Stimulated activated CD4-positive, alpha-beta T cell treated with anti-CD3 and anti-CD28 coated beads, Interleukin-2, amount 100 ng/mL, for 4 hours (primary cell): ENCODE results near the gene GARS1.
A peak's percentile ranks its signal among the peaks of the same experiment; 100 is the strongest.
"Not testable (repeated sequence)": the region's sequence is repeated elsewhere in the genome, so short reads cannot be mapped to it uniquely, and the experiment has no call there.

Experiments
- DNase-seq: peaks from one replicate; pipeline ENCODE4 v3.0.0-alpha.2; 2020; ENCODE audit warnings: low read depth

Gene GARS1

DNA sequence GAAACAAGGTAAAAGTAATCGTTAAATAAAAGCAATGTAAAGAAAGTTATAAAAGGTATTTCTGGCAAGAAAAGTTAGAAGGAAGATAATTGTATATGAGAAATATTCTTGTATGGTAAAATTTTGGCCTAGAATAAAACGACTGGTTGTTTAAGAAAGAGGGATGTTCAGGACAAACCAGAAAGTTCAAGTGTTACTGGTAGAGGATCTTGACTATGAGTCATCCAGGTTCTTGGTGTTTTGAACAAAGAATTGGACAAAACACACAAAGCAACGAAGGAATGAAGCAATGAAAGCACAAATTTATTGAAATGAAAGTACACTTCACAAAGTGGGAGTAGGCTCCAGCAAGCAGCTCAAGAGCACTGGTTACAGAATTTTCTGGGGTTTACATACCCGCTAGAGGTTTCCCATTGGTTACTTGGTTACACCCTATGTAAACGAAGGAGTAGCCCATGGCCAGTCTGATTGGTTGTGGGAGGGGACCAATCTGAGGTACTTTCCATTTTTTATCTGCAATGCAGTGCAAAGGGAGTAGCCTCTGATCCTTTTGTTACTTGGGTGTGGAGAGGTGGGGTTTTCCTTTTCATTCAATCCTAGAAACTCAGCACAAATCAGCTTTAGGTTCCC, 22.4 kb upstream of the GARS1 start:
- no peak for DNase-seq

DNA sequence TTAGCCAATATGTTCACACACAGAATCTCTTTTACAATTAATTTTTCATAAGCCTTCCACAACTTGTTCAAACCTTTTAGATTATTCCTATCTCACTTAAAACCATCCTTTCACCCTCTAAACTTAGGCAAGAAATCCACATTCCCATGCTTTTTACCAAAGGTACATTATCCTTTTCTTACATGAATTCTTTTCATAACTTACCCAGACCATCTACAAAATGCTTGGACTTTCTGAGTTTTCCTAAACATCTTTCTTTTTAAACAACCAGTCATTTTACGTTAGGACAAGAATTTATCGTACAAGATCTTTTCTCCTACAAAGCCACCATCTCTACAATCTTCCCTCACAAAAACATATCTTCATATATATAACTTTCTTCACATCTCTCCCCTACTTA, 18.8 kb upstream of the GARS1 start:
- DNase-seq = no peak

DNA sequence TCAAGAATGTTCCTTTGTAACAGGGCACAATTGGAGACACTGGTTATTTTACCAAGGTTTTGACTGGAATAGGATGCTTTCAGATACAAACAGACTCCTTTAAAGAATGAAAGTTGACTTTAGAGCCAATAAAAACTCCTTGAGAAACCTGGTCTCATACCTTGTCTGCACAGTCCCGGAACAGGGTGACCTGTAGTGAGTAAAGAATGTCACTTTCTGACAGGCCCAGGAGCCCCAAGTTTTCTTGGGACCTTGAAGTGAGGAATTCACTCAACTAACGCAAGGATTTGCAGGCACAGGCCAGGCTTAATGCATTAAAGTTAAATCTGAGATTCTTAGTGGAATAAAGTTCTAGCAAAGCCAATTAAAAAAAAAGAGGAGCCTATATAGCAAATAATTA, 11.5 kb upstream of the GARS1 start:
- DNase-seq = no peak

DNA sequence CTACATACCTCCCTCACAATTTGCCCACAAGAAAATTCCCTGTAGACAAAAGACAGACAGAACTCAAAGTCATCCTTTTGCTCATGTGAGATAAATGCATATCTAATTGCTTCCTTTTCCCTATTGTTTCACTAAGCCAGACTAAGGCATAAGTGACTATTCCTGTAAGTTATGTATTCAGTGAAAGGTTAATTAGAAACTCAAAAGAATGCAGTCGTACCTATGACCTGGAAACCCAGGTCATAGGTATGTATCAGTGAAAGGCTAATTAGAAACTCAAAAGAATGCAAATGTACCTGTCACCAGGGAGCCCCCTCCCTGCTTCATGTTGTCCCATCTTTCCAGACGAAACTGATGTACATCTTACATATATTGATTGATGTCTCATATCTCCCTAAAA, 10.3 kb upstream of the GARS1 start:
- DNase-seq = no peak

DNA sequence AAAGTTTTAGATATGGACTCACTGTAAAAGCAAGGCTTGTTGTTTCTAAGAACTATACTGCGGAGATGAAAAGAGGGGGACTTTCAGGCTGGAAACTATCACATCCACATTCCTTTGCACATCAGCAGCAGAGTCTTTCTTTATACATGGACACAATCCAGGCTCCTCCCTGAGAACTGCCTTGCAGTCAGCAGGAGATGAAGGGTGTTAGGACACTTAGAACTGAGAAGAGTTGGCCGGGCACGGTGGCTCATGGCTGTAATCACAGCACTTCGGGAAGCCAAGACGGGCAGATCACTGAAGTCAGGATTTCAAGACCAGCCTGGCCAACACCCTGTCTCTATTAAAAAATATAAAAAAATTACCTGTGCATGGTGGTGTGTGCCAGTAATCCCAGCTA, 9.7 kb upstream of the GARS1 start:
- no peak for DNase-seq

DNA sequence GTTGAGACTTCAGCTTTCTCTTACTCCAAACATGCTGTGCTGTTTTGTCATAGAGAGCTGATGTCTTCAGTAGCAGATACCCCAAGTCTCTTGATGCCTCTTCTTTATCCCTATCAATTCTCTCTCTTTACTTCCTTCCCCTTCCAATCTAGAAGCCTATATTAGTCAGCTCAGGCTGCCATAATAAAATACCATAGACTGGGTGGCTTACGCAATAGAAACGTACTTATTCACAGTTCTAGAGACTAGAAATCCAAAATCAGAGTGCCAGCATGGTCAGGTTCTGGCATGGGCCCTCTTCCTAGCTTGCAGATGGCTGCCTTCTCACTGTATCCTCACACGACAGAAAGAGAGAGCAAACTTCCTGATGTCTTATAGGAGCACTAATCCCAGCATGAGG, 9.0 kb upstream of the GARS1 start:
- DNase-seq = no peak

DNA sequence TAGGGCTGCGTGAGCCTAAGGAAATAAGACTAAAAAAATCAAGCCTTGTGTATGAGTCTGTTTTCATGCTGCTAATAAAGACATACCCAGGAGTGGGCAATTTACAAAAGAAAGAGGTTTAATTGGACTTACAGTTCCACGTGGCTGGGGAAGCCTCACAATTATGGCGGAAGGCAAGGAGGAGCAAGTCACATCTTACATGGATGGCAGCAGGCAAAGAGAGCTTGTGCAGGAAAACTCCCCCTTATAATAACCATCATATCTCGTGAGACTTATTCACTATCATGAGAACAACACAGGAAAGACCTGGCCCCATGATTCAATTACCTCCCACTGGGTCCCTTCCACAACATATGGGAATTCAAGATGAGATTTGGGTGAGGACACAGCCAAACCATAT, 7.1 kb upstream of the GARS1 start:
- DNase-seq = not testable (repeated sequence)

DNA sequence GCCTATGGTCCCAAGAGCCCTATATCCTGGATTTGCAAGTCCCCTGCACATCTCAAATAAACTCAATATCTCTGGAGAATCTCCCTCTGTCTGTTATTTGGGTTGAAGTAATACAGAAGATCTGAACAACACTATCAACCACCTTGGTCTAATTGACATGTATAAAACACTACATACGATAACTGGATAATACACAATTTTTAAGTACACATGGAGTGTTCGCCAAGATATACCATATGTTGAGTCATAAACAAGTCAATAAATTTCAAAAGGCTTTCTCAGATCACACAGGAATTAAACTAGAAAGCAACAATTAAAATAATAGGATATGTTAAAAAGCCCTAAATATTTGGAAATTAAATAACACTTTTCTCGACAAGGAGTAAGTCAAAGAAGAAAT, 5.6 kb upstream of the GARS1 start:
- no peak for DNase-seq

DNA sequence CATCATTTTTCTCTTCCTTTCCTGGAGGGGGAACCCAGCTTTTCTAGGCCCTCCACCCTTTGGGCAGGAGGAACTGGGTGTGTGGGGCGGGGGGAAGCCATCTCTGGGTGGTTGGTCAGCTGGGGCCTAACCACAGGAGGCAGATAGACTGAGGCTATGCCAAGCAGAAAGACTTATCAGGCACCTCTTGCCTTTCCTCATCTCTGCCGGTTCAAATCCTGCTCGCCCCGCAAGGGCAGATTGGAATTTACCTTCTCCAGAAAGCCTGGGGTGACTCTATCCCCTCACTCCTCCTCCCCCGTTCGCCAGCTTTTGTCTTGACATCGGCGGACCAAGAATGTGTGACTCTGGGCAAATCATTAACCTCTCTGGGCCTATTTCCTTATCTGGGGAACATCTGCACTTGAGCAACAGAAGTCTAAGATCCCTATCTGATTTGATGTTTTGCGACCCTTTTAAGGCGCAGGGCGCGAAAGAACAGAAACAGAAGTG, 584 bp upstream of the GARS1 start:
- peak; percentile 3 for DNase-seq

DNA sequence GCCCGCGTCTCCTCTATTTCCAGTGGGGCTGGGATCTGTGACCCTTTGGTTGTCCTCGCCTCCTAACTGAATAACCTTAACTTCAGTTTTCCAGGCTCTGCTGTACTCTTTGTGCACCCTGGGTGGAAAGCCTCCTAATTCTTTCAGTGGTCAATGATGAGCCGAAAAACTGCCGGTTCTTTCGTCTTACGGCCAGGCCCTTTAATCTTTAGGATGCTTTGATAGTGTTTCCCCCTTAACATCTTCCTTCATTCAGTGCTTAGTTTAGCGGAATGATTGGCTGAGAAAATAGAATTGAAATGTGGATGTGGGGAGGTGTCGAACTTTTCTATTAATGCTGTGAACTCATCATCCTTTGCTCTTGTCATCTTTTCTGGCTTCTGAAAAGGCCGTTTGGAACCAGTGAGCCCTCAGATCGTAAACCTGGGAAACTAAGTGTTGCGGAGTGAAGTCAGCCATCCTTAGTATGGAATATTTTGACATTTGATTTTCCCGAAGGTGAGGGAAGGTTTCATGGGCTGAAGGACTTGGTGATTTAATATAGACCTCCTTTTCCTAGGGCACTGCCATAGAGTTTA, 847 bp downstream of the GARS1 start:
- DNase-seq = no peak

DNA sequence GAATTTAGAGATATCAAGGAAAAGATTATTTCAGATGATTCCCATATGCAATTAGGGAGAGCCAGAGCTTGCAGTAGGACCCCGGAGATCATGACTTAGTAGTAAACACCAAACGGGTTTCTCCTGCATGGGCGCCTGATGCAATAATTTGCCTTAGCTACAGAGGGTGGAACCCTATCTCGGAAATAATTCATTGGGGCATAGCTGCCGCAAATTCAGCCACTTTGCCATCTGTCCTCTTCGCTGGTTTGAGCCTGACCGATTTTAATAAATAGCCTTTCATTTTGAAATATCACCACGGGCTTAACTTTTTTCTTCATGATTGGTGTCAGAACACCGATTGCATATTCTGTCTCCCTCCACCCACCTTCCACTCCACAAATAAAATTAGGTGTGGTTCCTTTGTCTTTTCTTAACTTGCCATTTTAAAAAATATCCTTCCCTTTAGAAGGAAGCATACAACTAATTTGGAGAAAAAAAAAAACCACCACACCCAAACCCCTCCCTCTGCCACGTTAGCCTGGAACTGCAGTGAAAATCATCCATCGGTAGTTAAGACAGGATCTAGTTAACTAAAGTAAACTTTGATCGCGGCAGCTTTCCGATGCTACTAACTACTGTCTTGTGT, 1.4 kb downstream of the GARS1 start:
- DNase-seq = no peak

DNA sequence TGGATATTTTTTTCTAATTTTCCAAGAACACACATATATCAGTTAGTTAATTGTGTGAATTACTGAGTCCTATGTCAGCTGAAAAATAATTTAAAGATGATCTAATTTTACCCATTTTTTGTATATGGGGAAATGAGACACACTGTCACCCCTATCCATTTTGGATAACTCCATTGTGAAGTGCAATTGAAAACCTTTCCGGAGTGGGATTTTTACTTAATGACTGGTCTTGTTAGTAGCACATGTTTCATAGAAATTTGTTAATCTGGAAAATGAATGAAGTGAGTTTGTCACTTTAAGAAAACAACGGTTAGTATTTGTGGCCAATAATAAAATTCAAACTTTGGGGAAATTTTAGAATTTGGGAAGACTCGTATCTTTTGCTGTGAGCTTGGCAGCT, 2.0 kb downstream of the GARS1 start:
- no peak for DNase-seq

DNA sequence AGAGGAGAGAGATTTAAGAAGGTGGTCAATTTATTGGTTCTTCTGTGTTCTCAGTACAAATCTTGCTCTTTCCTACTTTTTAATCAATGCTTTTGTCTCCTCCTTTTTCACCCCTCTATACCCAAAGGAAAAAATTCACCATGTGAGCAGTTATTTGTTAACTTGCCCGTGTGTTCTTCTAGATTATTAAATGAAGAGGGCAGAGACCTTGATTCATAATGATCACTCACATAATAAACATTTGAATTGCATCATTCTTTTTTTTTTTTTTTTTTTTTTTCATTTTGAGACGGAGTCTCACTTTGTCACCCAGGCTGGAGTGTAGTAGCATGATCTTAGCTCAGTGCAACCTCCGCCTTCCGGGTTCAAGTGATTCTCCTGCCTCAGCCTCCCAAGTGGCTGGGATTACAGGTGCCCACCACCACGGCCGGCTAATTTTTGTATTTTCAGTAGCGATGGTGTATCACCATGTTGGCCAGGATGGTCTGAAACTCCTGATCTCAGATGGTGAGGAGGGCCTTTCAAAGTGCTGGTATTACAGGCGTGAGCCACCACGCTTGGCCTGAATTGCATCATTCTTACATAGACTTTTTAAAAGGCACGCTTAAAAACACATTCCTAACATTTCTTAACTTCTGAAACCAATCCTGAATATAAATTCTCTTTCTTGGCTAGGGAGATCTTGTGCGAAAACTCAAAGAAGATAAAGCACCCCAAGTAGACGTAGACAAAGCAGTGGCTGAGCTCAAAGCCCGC, 3.6 kb downstream of the GARS1 start:
- no peak for DNase-seq

DNA sequence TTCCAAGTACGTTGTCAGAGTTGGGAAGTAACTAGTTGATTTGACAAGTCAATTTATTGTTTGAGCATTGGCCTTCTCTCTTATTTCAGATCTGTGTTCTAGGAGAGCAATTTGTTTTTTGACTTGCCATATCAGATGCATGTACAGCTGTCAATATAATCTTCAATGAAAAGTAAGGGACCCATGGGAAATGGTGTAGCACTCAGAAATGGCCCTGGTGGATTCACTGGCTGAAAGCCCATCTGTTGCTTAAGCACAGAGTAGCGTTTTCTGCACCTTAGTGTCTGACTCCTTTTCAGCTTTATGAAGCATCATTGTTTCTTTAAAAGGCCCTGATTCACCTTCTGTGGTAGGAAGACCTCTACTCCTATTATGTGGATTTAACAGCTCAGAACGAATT, 10.2 kb downstream of the GARS1 start:
- no peak for DNase-seq

DNA sequence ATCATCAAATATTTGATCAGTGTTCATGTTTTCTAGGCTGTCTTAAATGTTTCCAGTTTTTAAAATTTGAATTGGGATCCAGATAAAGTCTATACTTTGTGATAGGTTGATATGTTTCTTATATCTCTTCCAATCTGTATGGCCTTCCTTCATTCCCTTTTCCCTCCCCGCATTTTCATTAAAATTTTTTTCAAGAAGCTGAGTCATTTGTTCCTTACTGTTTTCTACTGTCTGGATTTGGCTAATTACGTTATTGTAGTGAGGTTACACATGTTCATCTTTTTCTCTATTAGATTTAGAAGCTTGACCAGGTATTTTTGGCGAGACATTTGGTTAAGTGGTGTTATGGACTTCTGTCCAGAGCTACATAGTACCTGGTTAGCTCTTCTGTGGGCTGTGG, 11.2 kb downstream of the GARS1 start:
- DNase-seq = no peak

DNA sequence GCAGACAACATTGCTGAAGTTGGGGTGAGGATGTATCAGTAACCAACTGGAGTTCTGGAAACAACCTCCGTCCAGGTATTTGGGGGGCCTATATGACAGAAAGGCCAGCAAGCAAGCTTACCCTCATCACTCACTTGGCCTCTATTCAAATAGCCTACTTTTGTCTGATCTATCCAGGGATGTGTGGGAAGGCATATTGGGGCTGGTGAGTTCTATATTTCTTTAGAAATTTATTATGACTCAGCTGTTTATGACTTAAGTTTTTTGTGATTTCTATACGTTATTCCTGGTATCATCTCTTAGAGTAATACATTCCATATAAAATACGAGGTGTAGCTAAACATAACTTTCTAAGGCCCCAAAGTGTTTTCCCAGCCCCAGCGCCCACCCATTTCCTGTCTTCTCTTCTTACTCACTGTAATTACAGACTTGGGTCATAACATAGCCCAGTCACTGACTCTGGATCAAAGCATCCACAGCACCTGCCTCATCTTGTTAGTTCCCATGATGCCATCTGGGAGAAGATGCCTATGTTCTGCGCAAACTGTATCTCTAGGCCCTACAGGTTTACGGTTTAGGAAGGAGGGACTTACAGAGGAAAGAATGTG, 18.1 kb downstream of the GARS1 start:
- no peak for DNase-seq

DNA sequence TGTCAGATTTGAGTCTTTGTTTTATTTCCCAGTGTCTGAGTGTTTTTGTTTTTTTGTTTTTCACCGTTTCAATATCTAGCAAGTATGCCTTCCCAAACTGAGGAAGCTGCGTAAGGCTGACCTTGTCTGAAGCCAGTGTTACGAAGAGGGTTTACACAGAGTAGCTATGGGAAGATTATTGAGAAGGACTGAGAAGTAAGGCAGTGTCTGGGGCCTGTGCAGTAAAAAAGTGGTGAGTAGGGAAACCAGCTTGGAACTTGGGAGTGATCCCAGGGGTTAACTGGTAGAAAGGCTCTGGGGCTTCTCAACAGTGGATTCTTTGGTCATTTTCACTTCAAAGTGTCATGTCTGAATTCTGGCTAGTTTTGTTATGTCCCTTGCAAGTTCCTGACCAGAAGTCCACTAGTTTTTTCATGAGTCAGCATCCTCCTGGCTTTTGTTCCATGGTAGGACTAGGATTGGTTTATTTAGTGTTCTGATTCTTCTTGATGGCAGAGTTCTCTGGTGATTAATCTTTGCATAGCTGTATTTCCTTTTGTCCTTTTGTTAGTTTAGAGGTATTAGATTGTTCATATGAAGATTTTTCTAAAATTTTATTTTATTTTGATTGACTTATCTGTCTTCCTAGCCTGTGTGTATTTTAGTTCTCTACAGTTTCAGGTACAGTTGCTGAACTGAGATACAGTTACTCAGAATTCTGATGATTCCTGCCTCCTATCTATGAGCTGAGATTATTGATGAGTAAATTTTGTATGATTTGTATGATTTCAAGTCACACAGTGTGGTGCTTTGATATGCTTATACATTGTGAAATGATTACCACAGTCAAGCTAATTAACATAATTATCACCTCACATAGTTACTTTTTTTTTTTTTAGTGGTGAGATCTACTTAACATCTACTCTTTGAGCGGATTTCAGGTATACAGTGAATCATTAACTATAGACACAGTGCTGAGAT, 19.0 kb downstream of the GARS1 start:
- DNase-seq = no peak

DNA sequence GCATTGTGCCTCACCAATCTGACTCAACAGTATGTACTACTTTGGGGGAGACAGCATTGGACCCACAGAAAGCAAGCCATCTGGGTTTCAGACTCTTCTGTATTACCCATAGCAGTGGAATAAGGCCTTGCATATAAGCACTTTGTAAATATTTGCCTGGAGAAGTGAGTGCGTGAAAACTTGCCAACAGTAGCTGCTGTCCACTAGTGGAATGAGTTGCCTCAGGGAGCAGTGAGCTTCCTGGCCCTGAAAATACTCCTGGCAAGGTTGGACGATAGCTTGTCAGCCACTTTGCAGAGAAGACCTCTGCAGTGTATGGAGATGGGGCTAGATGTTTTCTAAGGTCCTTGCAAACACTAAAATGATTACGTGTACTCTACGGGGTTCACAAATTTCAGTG, 21.6 kb downstream of the GARS1 start:
- no peak for DNase-seq

DNA sequence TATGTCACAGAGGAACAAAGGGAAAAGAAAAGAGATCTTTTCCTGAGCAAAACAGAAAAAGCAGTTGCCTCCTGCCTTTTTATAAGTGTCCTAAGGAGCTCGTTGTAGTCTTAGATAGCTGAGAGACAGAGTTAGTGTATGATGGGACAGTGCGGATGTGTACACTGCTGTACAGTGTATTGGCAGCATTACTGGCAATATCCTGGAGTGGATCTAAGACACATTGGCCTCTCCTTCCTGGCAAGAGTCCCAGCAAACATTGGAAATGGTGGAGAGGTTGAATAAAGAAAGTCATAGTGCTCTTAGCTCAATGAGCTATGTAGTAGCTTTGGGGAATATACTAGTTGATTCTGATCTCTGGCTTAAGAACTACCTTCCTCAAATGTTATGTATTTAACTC, 22.7 kb downstream of the GARS1 start:
- DNase-seq = no peak

DNA sequence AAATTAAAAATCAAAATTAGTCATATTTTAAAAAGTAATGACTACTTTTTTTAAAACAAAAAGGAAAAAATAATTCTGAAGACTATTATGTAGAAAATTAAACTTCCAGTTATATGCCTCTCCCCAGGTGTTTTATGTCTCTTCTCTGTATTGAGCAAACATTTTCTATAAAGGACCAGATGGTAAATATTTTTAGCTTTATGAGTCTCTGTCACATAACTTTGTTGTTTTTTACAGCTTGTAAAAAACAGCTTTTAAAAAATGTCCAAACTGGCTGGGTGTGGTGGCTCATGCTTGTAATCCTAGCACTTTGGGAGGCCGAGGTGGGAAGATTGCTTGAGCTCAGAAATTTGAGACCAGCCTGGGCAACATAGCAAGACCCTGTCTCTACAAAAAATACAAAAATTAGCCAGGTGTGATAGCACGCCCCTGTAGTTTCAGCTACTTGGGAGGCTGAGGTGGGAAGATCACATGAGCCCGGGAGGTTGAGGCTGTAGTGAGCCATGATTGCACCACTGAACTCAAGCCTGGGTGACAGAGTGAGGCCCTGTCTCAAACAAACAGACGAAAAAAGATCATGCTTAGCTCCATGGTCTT, 23.5 kb downstream of the GARS1 start:
- DNase-seq = no peak

DNA sequence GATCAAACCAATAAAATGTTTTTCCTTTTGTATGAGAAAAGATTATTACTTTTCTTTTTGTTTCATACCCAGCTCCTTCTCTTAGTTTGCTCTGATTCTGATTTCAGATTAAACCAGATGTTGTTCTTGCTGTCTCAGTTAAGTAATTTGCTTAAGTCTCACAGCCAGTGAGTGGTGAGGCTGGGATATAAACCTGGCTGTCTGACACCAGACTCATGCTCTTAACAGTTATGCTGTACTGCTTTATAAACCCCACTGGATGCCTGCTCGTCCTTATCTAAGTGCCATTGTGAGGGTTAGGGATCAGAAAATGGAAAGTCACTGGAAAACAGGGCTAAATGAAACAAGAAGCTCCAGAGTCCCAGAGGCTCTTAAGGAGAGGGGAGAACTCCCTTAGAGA, 24.3 kb downstream of the GARS1 start:
- no peak for DNase-seq
